ENCODE data around the gene ARGLU1. TPM values are rescaled to one million over a fixed set of nuclear protein-coding genes. Genes with fewer than 3 reads are reported as not detected.

Gene ARGLU1
- total RNA-seq, 1 experiment from 2014 or later, result 115 TPM

DNA sequence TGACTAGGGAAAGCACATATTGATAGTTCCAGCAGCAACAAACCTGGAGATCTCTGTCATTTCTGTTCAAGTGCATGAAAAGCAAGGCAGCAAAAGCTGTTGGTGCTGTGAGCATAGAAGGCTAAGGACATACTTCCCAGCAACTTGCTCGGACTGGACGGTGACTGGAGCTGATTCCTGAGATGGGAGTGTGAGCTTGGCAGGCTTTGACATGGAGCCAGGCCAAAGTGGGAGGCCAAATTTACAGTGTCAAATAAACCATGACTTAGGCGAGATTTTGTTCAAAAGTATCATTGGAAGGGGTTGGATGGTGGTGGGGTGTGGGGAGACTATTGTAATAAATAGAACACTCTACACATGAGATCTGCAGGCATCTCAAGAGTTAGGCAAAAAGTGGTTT lies 5.9 kb upstream of the ARGLU1 start (continued):
- TF ChIP-seq, protein P1, sequence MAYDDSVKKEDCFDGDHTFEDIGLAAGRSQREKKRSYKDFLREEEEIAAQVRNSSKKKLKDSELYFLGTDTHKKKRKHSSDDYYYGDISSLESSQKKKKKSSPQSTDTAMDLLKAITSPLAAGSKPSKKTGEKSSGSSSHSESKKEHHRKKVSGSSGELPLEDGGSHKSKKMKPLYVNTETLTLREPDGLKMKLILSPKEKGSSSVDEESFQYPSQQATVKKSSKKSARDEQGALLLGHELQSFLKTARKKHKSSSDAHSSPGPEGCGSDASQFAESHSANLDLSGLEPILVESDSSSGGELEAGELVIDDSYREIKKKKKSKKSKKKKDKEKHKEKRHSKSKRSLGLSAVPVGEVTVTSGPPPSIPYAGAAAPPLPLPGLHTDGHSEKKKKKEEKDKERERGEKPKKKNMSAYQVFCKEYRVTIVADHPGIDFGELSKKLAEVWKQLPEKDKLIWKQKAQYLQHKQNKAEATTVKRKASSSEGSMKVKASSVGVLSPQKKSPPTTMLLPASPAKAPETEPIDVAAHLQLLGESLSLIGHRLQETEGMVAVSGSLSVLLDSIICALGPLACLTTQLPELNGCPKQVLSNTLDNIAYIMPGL (CRISPR knock-in tag; IDR thresholded peaks at IDR 0.05), result no peak
- TF ChIP-seq, protein P2, sequence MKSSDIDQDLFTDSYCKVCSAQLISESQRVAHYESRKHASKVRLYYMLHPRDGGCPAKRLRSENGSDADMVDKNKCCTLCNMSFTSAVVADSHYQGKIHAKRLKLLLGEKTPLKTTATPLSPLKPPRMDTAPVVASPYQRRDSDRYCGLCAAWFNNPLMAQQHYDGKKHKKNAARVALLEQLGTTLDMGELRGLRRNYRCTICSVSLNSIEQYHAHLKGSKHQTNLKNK (CRISPR knock-in tag; IDR thresholded peaks at IDR 0.05), result no peak
- TF ChIP-seq ZBTB21 (CRISPR knock-in tag; IDR thresholded peaks at IDR 0.05; ENCODE audit: borderline replicate concordance), result no peak

DNA sequence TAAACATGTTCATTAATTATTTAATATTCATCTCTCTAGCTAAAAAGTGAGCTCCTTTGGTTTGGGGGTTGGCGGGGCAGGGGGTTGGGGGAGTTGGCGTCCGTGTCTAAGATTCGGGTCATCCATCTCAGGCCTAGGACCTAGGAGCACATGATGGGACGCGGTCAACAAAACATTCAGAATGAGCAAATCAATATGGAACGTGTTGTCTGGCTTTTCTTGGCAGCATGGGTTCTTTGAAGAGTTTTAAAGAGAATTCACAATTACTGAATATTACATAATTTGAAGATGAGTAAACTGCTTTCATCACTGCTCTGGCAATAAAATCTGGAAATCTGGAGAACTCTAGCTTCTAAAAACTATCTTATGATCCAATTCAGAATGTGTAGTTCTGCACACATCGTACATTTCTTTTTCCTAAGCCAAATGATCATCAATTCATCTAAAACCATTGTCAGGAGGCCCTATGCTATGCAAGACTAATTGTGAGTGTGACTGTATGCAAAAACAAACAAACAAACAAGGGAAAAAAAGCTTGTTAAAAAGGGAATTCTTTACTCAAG lies 5.4 kb upstream of the ARGLU1 start:
- Mint-ChIP-seq H3K27me3 (ENCODE audit: low read depth) (no peaks in the 10 kb centered on the region), H3K9me3 (peaks cover 3% of the 10 kb centered on the region; the same call in 1 of the 2 replicates), H3K4me3 (no peak overlapping the region), H3K27ac (no peak overlapping the region), H3K4me1 (peaks cover 16% of the 10 kb centered on the region), H3K36me3 (no peaks in the 10 kb centered on the region)
- no peak for ATAC-seq
- CTCF ChIA-PET, result no interaction called here
- no peak for TF ChIP-seq TEAD4 (CRISPR knock-in tag; IDR thresholded peaks at IDR 0.05)
- TF ChIP-seq, protein P3, sequence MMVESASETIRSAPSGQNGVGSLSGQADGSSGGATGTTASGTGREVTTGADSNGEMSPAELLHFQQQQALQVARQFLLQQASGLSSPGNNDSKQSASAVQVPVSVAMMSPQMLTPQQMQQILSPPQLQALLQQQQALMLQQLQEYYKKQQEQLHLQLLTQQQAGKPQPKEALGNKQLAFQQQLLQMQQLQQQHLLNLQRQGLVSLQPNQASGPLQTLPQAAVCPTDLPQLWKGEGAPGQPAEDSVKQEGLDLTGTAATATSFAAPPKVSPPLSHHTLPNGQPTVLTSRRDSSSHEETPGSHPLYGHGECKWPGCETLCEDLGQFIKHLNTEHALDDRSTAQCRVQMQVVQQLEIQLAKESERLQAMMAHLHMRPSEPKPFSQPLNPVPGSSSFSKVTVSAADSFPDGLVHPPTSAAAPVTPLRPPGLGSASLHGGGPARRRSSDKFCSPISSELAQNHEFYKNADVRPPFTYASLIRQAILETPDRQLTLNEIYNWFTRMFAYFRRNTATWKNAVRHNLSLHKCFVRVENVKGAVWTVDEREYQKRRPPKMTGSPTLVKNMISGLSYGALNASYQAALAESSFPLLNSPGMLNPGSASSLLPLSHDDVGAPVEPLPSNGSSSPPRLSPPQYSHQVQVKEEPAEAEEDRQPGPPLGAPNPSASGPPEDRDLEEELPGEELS (CRISPR knock-in tag; IDR thresholded peaks at IDR 0.05), result no peak
- TF ChIP-seq RORB (CRISPR knock-in tag; IDR thresholded peaks at IDR 0.05), result no peak
- TF ChIP-seq, protein P4, sequence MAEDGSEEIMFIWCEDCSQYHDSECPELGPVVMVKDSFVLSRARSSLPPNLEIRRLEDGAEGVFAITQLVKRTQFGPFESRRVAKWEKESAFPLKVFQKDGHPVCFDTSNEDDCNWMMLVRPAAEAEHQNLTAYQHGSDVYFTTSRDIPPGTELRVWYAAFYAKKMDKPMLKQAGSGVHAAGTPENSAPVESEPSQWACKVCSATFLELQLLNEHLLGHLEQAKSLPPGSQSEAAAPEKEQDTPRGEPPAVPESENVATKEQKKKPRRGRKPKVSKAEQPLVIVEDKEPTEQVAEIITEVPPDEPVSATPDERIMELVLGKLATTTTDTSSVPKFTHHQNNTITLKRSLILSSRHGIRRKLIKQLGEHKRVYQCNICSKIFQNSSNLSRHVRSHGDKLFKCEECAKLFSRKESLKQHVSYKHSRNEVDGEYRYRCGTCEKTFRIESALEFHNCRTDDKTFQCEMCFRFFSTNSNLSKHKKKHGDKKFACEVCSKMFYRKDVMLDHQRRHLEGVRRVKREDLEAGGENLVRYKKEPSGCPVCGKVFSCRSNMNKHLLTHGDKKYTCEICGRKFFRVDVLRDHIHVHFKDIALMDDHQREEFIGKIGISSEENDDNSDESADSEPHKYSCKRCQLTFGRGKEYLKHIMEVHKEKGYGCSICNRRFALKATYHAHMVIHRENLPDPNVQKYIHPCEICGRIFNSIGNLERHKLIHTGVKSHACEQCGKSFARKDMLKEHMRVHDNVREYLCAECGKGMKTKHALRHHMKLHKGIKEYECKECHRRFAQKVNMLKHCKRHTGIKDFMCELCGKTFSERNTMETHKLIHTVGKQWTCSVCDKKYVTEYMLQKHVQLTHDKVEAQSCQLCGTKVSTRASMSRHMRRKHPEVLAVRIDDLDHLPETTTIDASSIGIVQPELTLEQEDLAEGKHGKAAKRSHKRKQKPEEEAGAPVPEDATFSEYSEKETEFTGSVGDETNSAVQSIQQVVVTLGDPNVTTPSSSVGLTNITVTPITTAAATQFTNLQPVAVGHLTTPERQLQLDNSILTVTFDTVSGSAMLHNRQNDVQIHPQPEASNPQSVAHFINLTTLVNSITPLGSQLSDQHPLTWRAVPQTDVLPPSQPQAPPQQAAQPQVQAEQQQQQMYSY (CRISPR knock-in tag; IDR thresholded peaks at IDR 0.05), result no peak
- no peak for TF ChIP-seq JAZF1 (CRISPR knock-in tag; IDR thresholded peaks at IDR 0.05)
- no peak for TF ChIP-seq GTF2I (CRISPR knock-in tag; conservative IDR thresholded peaks at IDR 0.05)
- no peak for DNase-seq (ENCODE audit: low spot score)
- POLR2A ChIA-PET, result no interaction called here

DNA sequence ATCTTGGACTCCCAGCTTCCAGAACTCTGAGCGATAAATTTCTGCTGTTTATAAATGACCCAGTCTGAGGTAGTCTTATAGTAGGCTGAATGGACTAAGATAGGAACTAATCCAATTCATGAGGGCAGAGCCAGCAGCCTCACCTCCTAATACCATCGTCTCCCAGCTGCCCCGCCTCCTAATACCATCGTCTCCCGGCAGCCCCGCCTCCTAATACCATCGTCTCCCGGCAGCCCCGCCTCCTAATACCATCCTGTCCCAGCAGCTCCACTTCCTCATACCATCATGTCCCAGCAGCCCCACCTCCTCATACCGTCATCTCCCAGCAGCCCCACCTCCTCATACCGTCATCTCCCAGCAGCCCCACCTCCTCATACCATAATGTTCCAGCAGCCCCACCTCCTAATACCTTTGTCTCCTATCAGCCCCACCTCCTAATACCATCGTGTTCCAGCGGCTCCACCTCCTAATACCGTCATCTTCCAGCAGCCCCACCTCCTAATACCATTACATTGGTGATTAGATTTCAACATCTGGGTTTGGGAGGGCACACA lies 2.4 kb upstream of the ARGLU1 start:
- H3K4me1 Mint-ChIP-seq, result peaks cover 27% of the 10 kb centered on the region
- DNase-seq (ENCODE audit: low spot score) (peak; percentile 85), ATAC-seq (peak; percentile 89)
- peaks cover 6% of the 10 kb centered on the region for H3K36me3 Mint-ChIP-seq
- peaks cover 3% of the 10 kb centered on the region; the same call in 1 of the 2 replicates for H3K9me3 Mint-ChIP-seq
- H3K4me3 Mint-ChIP-seq, result peak overlapping the region; percentile 45; the same call in 1 of the 2 replicates
- no peak for TF ChIP-seq TCF7 (CRISPR knock-in tag; IDR thresholded peaks at IDR 0.05; ENCODE audit: low read depth)
- 0 out of 2 replicates have a peak, but pooled peaks have one; percentile 31 for TF ChIP-seq TEAD1 (CRISPR knock-in tag; IDR thresholded peaks at IDR 0.05)
- TF ChIP-seq, protein P5, sequence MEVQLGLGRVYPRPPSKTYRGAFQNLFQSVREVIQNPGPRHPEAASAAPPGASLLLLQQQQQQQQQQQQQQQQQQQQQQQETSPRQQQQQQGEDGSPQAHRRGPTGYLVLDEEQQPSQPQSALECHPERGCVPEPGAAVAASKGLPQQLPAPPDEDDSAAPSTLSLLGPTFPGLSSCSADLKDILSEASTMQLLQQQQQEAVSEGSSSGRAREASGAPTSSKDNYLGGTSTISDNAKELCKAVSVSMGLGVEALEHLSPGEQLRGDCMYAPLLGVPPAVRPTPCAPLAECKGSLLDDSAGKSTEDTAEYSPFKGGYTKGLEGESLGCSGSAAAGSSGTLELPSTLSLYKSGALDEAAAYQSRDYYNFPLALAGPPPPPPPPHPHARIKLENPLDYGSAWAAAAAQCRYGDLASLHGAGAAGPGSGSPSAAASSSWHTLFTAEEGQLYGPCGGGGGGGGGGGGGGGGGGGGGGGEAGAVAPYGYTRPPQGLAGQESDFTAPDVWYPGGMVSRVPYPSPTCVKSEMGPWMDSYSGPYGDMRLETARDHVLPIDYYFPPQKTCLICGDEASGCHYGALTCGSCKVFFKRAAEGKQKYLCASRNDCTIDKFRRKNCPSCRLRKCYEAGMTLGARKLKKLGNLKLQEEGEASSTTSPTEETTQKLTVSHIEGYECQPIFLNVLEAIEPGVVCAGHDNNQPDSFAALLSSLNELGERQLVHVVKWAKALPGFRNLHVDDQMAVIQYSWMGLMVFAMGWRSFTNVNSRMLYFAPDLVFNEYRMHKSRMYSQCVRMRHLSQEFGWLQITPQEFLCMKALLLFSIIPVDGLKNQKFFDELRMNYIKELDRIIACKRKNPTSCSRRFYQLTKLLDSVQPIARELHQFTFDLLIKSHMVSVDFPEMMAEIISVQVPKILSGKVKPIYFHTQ (CRISPR knock-in tag; IDR thresholded peaks at IDR 0.05), result no peak
- TF ChIP-seq, protein P6, sequence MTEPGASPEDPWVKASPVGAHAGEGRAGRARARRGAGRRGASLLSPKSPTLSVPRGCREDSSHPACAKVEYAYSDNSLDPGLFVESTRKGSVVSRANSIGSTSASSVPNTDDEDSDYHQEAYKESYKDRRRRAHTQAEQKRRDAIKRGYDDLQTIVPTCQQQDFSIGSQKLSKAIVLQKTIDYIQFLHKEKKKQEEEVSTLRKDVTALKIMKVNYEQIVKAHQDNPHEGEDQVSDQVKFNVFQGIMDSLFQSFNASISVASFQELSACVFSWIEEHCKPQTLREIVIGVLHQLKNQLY (CRISPR knock-in tag; IDR thresholded peaks at IDR 0.05), result no peak
- no peak for TF ChIP-seq NFE2L1 (CRISPR knock-in tag; IDR thresholded peaks at IDR 0.05)
- TF ChIP-seq SMAD3 (CRISPR knock-in tag; IDR thresholded peaks at IDR 0.05; ENCODE audit: borderline replicate concordance), result no peak
- TF ChIP-seq GABPB1 (CRISPR knock-in tag; IDR thresholded peaks at IDR 0.05), result no peak
- POLR2A ChIA-PET, result interaction anchor here (1.2 kb wide), 1 partner anchor 226 kb away, joined by 3 read pairs; no protein-coding TSS in a partner anchor
- H3K27me3 Mint-ChIP-seq (ENCODE audit: low read depth), result no peaks in the 10 kb centered on the region
- peak overlapping the region; percentile 96 for H3K27ac Mint-ChIP-seq
- CTCF ChIA-PET, result interaction anchor here (0.6 to 1.6 kb wide), 4 partner anchors 34 to 553 kb away, joined by 3 to 8 read pairs (median 4); no protein-coding TSS in a partner anchor

All from WTC11 (cell line).